Measurements from ENCODE around the gene TARBP1.
A peak's percentile ranks its signal among the peaks of the same experiment; 100 is the strongest.
"Not testable (repeated sequence)": the region's sequence is repeated elsewhere in the genome, so short reads cannot be mapped to it uniquely, and the experiment has no call there.

The TARBP1 gene

DNA sequence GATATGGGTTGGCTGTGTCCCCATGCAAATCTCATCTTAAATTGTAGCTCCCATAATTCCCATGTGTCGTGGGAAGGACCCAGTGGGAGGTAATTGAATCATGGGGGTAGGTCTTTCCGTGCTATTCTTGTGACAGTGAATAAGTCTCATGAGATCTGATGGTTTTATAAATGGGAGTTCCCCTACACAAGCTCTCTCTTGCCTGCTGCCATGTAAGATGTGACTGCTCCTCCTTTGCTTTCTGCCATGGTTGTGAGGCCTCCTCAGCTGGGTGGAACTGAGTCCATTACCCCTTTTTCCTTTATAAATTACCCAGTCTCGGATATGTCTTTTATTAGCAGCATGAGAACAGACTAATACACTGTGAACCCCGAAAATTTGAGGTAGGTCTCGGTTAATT lies 25.3 kb upstream of the TARBP1 start:
- DNase-seq = not testable (repeated sequence)

GRCh38 chr1:234503193-234504050 lies 24.4 kb upstream of the TARBP1 start:
- no peak for DNase-seq

DNA sequence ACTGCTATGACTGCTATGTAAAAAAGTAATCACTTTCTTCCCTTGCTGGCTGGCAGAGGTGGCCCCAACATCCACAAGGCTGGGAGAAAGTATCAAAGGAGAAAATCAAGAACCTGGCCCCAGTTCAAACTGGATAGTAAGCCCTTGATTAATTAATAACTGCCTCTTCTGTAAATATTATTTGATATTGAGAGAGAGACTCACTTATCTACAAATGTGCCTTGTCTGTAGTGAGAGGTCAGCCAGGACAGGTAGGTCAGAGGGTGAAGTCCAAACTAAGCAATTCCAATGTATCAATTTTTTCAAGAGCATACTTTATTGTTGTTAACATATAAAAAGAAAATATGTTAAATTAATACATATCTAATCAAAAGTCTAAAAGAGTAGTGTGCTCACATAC lies 23.8 kb upstream of the TARBP1 start:
- no peak for DNase-seq

DNA sequence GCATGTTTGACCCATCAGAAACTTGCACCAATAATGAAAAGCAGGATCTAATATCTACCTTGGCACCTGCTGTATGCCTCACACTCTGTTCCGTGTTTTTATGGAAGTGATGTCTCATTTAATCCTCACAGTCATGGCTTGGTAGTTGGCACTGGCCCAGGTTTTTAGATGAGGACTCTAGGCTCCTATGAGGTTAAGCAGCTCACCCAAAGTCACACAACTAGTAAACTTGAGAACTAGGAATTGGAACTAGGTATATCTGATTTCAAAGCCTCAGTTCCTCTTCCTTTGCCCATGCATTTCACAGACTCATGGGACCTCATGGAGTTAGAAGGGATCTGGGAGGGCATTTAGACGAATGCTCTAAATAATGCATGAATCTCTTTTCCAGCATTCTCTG lies 21.3 kb upstream of the TARBP1 start:
- DNase-seq = no peak

- DNase-seq = no peak
These were observed 20.9 kb upstream of the TARBP1 start for GRCh38 chr1:234499943-234500245.

GRCh38 chr1:234499119-234499942 lies 20.4 kb upstream of the TARBP1 start:
- DNase-seq = peak; percentile 85

- no peak for DNase-seq
These were observed 19.6 kb upstream of the TARBP1 start for GRCh38 chr1:234498448-234499118.

DNA sequence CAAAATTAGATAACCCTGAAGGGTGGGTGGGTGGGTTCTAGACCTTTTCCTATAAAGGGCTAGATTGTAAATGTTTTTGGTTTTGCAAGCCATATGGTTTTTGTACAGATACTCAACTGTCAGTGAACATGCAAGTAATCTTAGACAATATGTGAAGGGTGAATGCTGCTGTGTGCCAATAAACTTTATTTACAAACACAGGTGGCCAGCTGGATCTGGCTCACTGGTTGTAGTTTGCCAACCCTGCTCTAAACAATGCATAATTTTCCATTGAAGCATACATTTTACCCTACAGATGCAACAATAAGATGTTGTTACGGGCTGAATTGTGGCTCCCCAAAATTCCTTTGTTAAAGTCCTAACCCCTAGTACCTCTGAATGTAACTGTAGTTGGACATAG lies 18.6 kb upstream of the TARBP1 start:
- no peak for DNase-seq

GRCh38 chr1:234495231-234495990 lies 16.4 kb upstream of the TARBP1 start:
- DNase-seq = no peak

GRCh38 chr1:234494049-234494448 lies 15.1 kb upstream of the TARBP1 start:
- no peak for DNase-seq

- DNase-seq = no peak
These were observed 12.0 kb upstream of the TARBP1 start for GRCh38 chr1:234490793-234491479.

- DNase-seq = no peak
These were observed 10.7 kb upstream of the TARBP1 start for GRCh38 chr1:234489698-234490077.

- DNase-seq = no peak
These were observed 10.2 kb upstream of the TARBP1 start for GRCh38 chr1:234489007-234489697.

- DNase-seq = no peak
These were observed 9.4 kb upstream of the TARBP1 start for GRCh38 chr1:234488054-234489006.

DNA sequence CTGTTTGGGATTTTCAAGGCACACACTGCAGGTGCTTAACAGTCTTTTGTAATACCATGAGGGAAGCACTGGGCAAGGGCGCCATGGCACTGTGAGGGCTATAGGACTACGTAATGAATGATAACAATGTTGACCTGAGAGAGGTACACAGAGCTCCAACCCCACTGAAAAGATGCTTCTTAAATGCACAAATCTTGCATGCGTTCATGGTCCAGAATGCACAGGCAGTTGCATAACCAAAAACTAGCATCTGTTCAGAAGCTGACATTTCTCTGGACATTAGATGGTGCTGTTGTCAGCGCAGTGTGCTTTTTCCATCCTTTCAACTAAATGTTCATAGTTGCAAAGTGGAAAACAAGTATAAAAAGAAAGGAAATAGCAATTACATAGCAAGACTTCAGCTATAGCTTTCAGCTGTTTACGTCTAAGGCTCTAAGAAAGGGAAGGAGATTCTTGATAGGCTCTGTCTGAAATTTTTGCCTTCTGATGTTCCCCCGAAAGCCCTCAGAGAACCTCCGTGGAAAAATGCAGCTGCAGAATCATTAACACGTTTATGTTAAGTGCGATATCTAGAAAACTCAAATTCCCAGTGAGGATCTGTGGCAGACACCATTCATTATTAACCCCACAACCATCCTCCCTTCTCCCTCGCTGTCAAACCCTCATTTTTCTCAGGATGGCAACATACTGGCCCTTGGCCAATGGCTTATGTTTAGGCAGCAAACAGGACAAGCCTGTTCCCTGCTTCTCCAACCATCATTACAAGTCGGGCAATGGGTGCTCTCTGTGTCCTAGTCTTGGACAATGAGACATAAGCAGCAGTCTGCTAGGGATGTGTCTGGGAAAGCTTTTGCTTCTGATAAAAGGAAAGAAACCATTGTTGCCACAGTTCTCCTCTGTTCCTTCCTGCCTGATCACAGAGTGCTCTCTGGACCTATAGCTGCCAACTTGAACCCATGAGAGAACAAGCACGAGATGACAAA lies 8.2 kb upstream of the TARBP1 start:
- no peak for DNase-seq

DNA sequence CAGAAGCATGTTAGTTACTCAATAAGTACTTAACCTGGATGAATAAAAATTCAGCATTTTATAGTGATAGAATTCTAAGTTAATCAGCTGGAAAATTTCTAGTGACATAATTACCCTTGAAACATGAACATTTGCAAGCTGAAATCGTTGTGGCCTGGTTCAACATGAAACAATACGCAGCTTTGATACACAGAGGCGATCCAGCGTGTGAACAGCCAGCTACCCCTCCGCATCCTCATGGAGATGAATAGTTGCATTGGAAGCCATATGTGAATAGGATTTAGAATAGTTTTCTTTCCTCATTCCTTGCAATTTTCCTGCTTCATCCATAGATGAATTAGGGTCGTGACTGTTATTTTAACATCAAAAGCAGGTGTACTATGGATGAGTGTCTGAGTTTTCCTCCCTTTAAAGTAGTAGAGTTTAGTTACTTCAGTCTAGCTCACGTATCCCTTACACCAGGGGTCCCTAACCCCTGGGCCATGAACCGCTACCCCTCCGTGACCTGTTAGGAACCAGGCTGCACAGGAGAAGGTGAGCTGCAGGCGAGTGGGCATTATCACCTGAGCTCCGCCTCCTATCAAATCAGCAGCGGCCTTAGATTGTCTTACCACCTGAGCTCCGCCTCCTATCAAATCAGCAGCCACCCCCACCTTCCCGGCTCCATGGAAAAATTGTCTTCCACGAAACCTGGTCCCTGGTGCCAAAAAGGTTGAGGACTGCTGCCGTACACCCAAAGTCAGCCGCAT lies 6.2 kb upstream of the TARBP1 start:
- DNase-seq = no peak

GRCh38 chr1:234484218-234484617 lies 5.2 kb upstream of the TARBP1 start:
- DNase-seq = no peak

- DNase-seq = no peak
These were observed 2.8 kb upstream of the TARBP1 start for GRCh38 chr1:234481771-234482170.

GRCh38 chr1:234479866-234480265 lies 887 bp upstream of the TARBP1 start:
- no peak for DNase-seq
